A673 (cell line): Measurements from ENCODE around the gene ERF. TPM values are rescaled to one million over a fixed set of nuclear protein-coding genes. Genes with fewer than 3 reads are reported as not detected.

ENCODE experiments used
- BruUV-seq: library from RNA; stranded (reverse); fragments of 400-500 nt; replicated peaks from 2 replicates; lab custom pipeline; 2021; lab: Mats Ljungman, UMichigan
- CTCF ChIA-PET: fragments of 300-600 bp; sonication (Branson Sonifier 250); formaldehyde crosslinking; loops from one replicate; lab custom pipeline; 2022; ENCODE audit warnings: antibody characterized with exemption; lab: Charles Lee
- POLR2A ChIA-PET: fragments of 300-600 bp; sonication (Branson Sonifier 250); formaldehyde crosslinking; loops from one replicate; lab custom pipeline; 2022; ENCODE audit warnings: antibody characterized with exemption; ENCODE audit not compliant: low non-redundant PET; lab: Charles Lee
- DNase-seq: peaks from one replicate; pipeline ENCODE4 v3.0.0-alpha.2; 2015; ENCODE audit warnings: low spot score
- H3K27ac ChIP-seq: fragments of 200-600 bp; sonication (generic); 2 replicates; pipeline ENCODE4 v1.5.1; 2016; ENCODE audit warnings: mixed run types, low read depth, mild to moderate bottlenecking, mixed read lengths, antibody characterized with exemption, low read length; ENCODE audit not compliant: poor library complexity, severe bottlenecking
- H3K27me3 ChIP-seq: fragments of 200-600 bp; sonication (generic); replicated peaks from 2 replicates; pipeline ENCODE4 v1.6.1; 2017; ENCODE audit warnings: mixed run types, low read depth, mild to moderate bottlenecking, mixed read lengths, antibody characterized with exemption, low read length; ENCODE audit not compliant: insufficient read depth, poor library complexity
- H3K36me3 ChIP-seq: fragments of 200-600 bp; sonication (generic); 2 replicates; pipeline ENCODE4 v1.6.1; 2016; ENCODE audit warnings: mixed run types, mild to moderate bottlenecking, mixed read lengths, antibody characterized with exemption, low read length; ENCODE audit not compliant: insufficient read depth, poor library complexity, severe bottlenecking
- H3K4me1 ChIP-seq: fragments of 200-600 bp; sonication (generic); 2 replicates; pipeline ENCODE4 v1.6.1; 2017; ENCODE audit warnings: mixed run types, mild to moderate bottlenecking, mixed read lengths, antibody characterized with exemption, low read length; ENCODE audit not compliant: insufficient read depth, poor library complexity, severe bottlenecking
- H3K4me3 ChIP-seq: fragments of 200-600 bp; sonication (generic); 2 replicates; pipeline ENCODE4 v1.5.1; 2016; ENCODE audit warnings: low read depth, mixed run types, mild to moderate bottlenecking, mixed read lengths, low read length; ENCODE audit not compliant: poor library complexity, severe bottlenecking
- H3K9me3 ChIP-seq: fragments of 200-600 bp; sonication (generic); 2 replicates; pipeline ENCODE4 v1.6.1; 2016; ENCODE audit warnings: mixed run types, low read depth, mild to moderate bottlenecking, mixed read lengths, antibody characterized with exemption, low read length; ENCODE audit not compliant: poor library complexity, severe bottlenecking
- EZH2 ChIP-seq: fragments of 200-600 bp; sonication (generic); IDR thresholded peaks from 2 replicates; pipeline ENCODE4 v1.6.1; 2017; ENCODE audit warnings: borderline replicate concordance, low read depth, mild to moderate bottlenecking, mixed read lengths, antibody characterized with exemption, low read length; ENCODE audit not compliant: poor library complexity, severe bottlenecking
- intact Hi-C: fragments of 100-400 bp; cut with micrococcal nuclease; formaldehyde crosslinking; loops from one replicate; pipeline ENCODE4 v1.10.0; 2022; ENCODE audit not compliant: unreplicated experiment
- total RNA-seq: library from RNA; stranded (reverse); gene quantifications from 2 replicates; pipeline ENCODE4 v1.2.3, GENCODE V29; 2021
- TF ChIP-seq, protein P1 (sequence below): fragments of 300-800, 200-600 bp; sonication (generic); conservative IDR thresholded peaks from 2 replicates; pipeline ENCODE4 v1.5.1; 2017; ENCODE audit warnings: low read depth, mild to moderate bottlenecking, antibody characterized with exemption, low read length, moderate library complexity, mixed read lengths

The ERF gene
- total RNA-seq, 1 experiment from 2014 or later: 164 TPM

DNA sequence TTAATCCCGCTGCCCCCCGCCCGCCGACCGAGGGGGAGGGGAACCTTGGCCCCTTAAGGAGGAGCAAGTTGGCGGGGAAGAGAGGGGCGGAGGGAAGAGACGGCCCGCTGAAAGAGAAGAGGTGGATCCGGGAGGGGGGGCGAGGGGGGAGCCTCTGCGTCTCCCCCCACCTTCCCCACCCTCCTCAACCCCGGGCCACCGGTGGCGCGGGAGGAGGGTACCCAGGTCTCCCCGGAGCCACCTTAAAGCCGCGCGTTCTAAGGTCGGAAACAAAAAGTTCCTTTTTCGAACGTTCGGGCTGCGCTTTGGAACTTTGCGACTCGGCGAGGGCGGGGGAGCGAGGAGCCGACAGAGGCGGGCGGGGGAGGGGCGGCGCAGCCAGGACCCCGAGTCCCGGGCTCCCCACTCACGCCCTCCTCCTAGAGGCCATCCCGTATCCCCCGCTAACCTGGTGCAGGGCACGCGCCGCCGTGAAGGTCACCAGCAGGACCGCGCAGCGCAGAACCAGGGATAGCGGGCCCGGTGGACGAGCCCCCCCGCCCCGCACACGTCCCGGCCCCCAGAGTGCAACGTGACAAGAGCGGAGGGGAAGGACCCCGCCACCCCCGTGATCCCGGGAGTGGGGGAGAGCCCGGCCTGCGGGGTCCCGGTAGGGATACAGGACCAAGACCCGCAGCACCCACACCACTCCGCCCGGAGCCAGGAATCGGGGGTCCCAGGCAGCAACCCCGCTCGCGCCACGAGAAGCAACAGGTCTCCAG, 659 bp downstream of the ERF start:
- Histone ChIP-seq H3K4me1 (peaks cover 39% of the 10 kb centered on the region), H3K27me3 (no peaks in the 10 kb centered on the region), H3K4me3 (peak overlapping the region; percentile 91), H3K36me3 (peaks cover 13% of the 10 kb centered on the region), H3K9me3 (no peaks in the 10 kb centered on the region), H3K27ac (peak overlapping the region; percentile 95)
- POLR2A ChIA-PET: no interaction called here
- TF ChIP-seq EZH2: no peak
- TF ChIP-seq, protein P1, sequence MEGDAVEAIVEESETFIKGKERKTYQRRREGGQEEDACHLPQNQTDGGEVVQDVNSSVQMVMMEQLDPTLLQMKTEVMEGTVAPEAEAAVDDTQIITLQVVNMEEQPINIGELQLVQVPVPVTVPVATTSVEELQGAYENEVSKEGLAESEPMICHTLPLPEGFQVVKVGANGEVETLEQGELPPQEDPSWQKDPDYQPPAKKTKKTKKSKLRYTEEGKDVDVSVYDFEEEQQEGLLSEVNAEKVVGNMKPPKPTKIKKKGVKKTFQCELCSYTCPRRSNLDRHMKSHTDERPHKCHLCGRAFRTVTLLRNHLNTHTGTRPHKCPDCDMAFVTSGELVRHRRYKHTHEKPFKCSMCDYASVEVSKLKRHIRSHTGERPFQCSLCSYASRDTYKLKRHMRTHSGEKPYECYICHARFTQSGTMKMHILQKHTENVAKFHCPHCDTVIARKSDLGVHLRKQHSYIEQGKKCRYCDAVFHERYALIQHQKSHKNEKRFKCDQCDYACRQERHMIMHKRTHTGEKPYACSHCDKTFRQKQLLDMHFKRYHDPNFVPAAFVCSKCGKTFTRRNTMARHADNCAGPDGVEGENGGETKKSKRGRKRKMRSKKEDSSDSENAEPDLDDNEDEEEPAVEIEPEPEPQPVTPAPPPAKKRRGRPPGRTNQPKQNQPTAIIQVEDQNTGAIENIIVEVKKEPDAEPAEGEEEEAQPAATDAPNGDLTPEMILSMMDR: no peak
- intact Hi-C loops: loop anchor here (2.0 kb wide), 1 partner anchor 15 kb away; the partner anchor contains the start of gene CIC
- peak; percentile 86 for DNase-seq
- TSS peak; percentile 40 for BruUV-seq
- CTCF ChIA-PET: no interaction called here

DNA sequence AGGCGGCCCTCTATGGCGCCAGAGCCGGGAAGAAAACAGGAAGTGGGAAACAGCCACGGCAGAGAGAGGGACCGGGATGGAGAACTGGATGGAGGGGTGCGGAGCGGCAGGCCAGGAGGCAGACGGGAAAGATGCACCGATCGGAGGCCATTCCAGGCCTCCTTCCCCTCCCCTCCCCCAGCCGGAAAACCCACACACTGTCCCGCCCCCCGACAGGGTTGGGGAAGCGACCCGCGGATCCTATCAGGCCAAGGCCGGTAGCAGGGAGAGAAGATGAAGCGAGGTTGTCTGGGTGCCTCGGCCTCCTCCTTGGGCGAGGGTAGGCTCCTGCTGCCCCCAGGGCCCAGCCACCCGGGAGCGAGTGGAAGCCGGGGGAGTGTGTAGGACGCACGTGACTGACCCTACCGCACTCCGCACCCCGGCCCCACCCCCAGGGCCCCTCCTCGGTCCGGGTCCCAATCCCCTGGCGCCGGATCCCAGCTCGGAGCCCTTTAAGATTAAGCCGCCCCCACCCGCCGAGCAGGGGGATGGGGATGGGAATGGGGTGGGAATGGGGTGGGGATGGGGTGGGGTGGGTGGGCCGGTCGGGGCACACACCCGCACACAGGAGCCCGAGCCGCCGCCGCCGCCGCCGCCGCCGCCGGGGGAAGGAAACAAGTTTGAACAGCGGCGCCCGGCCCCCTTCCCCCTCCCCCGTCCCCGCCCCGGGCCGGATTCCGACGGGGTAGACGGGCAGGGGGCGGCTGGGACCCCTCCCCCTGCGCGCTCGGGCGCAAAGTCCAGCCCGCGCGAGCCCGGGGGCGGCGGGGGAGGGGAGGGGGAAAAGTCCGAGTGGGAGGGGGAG, 1.5 kb downstream of the ERF start:
- DNase-seq: peak; percentile 83
- H3K9me3 ChIP-seq: no peaks in the 10 kb centered on the region
- CTCF ChIA-PET: no interaction called here
- peaks cover 21% of the 10 kb centered on the region for H3K36me3 ChIP-seq
- TF ChIP-seq, protein P1: no peak
- no peak for TF ChIP-seq EZH2
- BruUV-seq: no TSS peak
- no peaks in the 10 kb centered on the region for H3K27me3 ChIP-seq
- POLR2A ChIA-PET: no interaction called here
- intact Hi-C loops: loop anchor here (2.0 kb wide), 1 partner anchor 15 kb away; the partner anchor contains the start of gene CIC
- H3K4me3 ChIP-seq: peak overlapping the region; percentile 91
- peak overlapping the region; percentile 95 for H3K27ac ChIP-seq
- H3K4me1 ChIP-seq: peaks cover 47% of the 10 kb centered on the region

DNA sequence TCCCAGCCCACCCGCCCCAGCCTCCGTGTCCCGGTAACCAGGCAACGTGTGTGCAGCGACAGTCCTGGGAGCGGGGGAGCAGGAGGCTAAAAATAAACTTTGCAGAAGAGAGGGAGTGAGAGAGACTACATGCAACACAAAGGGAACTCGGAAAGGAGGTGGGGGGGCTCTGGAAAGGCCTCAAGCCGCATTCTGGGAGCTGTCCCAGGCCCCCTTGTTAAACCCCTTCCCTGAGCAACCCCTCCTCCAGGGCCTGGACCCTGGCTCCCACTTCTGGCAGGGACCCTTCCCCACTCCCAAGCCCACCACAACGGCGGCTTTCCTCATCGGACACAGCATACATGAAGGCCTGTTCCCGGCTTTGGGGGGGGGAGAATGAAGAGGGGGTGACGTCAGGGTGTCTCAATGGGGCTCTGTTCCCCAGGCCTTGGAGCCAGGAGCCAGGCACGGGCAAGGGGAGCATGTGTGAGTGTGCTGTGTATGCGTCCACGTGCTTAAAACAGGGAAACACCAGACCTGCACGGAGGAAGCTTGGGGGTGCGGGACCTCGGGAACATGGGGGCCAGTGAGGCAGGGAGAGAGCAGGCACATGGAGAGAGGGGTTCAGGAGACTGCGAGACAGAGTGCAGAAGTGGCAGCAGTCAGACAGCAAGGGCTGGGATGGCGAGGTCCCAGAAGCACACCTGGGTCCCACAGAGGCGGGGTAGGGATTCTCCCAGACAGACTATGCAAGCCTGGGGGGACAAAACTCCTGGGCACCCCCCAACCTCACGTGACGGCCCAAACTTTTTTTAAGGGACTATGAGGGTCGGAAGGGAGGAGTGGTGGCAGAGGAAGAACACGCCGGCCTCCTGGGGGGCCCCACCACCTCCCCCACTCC, 2.3 kb downstream of the ERF start:
- no peak for TF ChIP-seq EZH2
- TF ChIP-seq, protein P1: no peak
- Histone ChIP-seq H3K27me3 (no peaks in the 10 kb centered on the region), H3K36me3 (peaks cover 23% of the 10 kb centered on the region), H3K4me1 (peaks cover 54% of the 10 kb centered on the region), H3K9me3 (no peaks in the 10 kb centered on the region), H3K4me3 (peak overlapping the region; percentile 91), H3K27ac (peak overlapping the region; percentile 83)
- intact Hi-C loops: no loop called here
- peak; percentile 60 for DNase-seq
- ChIA-PET CTCF (no interaction called here), POLR2A (no interaction called here)
- BruUV-seq: TSS peak; percentile 38
